IMR-90 (cell line): ENCODE results near the gene MAP6. TPM values are rescaled to one million over a fixed set of nuclear protein-coding genes. Genes with fewer than 3 reads are reported as not detected.

Source experiments
- ATAC-seq: fragments of 200-7000 bp; cut with Tn5 transposase; 2 replicates; pipeline ENCODE4 v1.9.1; 2020; ENCODE audit warnings: low read depth, mild to moderate bottlenecking, moderate library complexity
- BruUV-seq: library from RNA; stranded (reverse); fragments of 400-500 nt; replicated peaks from 2 replicates; lab custom pipeline; 2021; lab: Mats Ljungman, UMichigan
- CTCF ChIA-PET: fragments of 300-600 bp; formaldehyde crosslinking; extraction: SDS; loops from one replicate; lab custom pipeline; 2021; ENCODE audit warnings: antibody characterized with exemption; lab: Yijun Ruan, JAX
- POLR2A ChIA-PET: fragments of 300-600 bp; sonication (Branson Sonifier 250); formaldehyde crosslinking; loops from one replicate; lab custom pipeline; 2022; ENCODE audit warnings: antibody characterized with exemption; ENCODE audit not compliant: unreplicated experiment; lab: Charles Lee
- DNase-seq: peaks from one replicate; pipeline ENCODE4 v3.0.0; 2013
- H2AFZ ChIP-seq: replicated peaks from 2 replicates; pipeline ENCODE3; 2013; ENCODE audit warnings: low read length, mild to moderate bottlenecking; ENCODE audit not compliant: poor library complexity
- H2AK5ac ChIP-seq: 2 replicates; pipeline ENCODE4 v1.6.1; 2013; ENCODE audit warnings: low read depth, low read length, inconsistent platforms
- H2AK9ac ChIP-seq: replicated peaks from 2 replicates; pipeline ENCODE3; 2013; ENCODE audit warnings: mild to moderate bottlenecking, low read depth, low read length, moderate library complexity; ENCODE audit not compliant: poor library complexity
- H2BK120ac ChIP-seq: 2 replicates; pipeline ENCODE4 v1.6.1; 2013; ENCODE audit warnings: low read depth, low read length, inconsistent platforms
- H2BK15ac ChIP-seq: 3 replicates; pipeline ENCODE4 v1.6.1; 2013; ENCODE audit warnings: low read depth, low read length, inconsistent platforms
- H2BK20ac ChIP-seq: 2 replicates; pipeline ENCODE4 v1.6.1; 2013; ENCODE audit warnings: low read depth, mild to moderate bottlenecking, inconsistent platforms, low read length, moderate library complexity
- H2BK5ac ChIP-seq: 2 replicates; pipeline ENCODE4 v1.6.1; 2013; ENCODE audit warnings: mild to moderate bottlenecking, low read depth, low read length, inconsistent platforms; ENCODE audit not compliant: poor library complexity, severe bottlenecking
- H3K14ac ChIP-seq: replicated peaks from 2 replicates; pipeline ENCODE4 v1.6.1; 2013; ENCODE audit warnings: low read depth, low read length, inconsistent platforms
- H3K18ac ChIP-seq: 2 replicates; pipeline ENCODE4 v1.6.1; 2013; ENCODE audit warnings: low read depth, low read length, control low read depth
- H3K23ac ChIP-seq: 2 replicates; pipeline ENCODE4 v1.6.1; 2013; ENCODE audit warnings: low read depth, low read length, inconsistent platforms
- H3K27ac ChIP-seq: 2 replicates; pipeline ENCODE4 v1.5.1; 2013; ENCODE audit warnings: mild to moderate bottlenecking, control low read depth, low read length; ENCODE audit not compliant: insufficient read depth
- H3K27me3 ChIP-seq: 2 replicates; pipeline ENCODE4 v1.6.1; 2013; ENCODE audit warnings: low read length; ENCODE audit not compliant: control insufficient read depth, insufficient read depth
- H3K36me3 ChIP-seq: 2 replicates; pipeline ENCODE4 v1.6.1; 2013; ENCODE audit warnings: low read length, mixed read lengths; ENCODE audit not compliant: control insufficient read depth, insufficient read depth
- H3K4ac ChIP-seq: 2 replicates; pipeline ENCODE4 v1.6.1; 2013; ENCODE audit warnings: low read depth, low read length, inconsistent platforms
- H3K4me1 ChIP-seq: 2 replicates; pipeline ENCODE4 v1.6.1; 2013; ENCODE audit warnings: low read length, mixed read lengths; ENCODE audit not compliant: control insufficient read depth, insufficient read depth
- H3K4me2 ChIP-seq: 2 replicates; pipeline ENCODE4 v1.6.1; 2013; ENCODE audit warnings: low read depth, mild to moderate bottlenecking, control low read depth, low read length, moderate library complexity
- H3K4me3 ChIP-seq: 2 replicates; pipeline ENCODE4 v1.5.1; 2013; ENCODE audit warnings: low read depth, mild to moderate bottlenecking, control low read depth, low read length, moderate library complexity; ENCODE audit not compliant: insufficient read depth
- H3K56ac ChIP-seq: 2 replicates; pipeline ENCODE4 v1.6.1; 2013; ENCODE audit warnings: low read length, inconsistent platforms; ENCODE audit not compliant: insufficient read depth; ENCODE audit errors: extremely low read depth
- H3K79me1 ChIP-seq, 2 experiments: 2 replicates each; pipeline ENCODE4 v1.6.1; 2013; ENCODE audit warnings: low read length in 2 of 2, inconsistent platforms in 1 of 2, low read depth in 1 of 2
- H3K9ac ChIP-seq: 2 replicates; pipeline ENCODE4 v1.6.1; 2013; ENCODE audit warnings: low read depth, low read length, control low read depth
- H3K9me1 ChIP-seq: 2 replicates; pipeline ENCODE4 v1.6.1; 2013; ENCODE audit warnings: low read length, inconsistent platforms; ENCODE audit not compliant: insufficient read depth
- H3K9me3 ChIP-seq: 2 replicates; pipeline ENCODE4 v1.6.1; 2013; ENCODE audit warnings: low read length; ENCODE audit not compliant: control insufficient read depth, insufficient read depth
- H4K20me1 ChIP-seq: 2 replicates; pipeline ENCODE4 v1.6.1; 2013; ENCODE audit warnings: low read length, inconsistent platforms; ENCODE audit not compliant: insufficient read depth
- H4K5ac ChIP-seq: 2 replicates; pipeline ENCODE4 v1.6.1; 2013; ENCODE audit warnings: mild to moderate bottlenecking, low read depth, low read length, control low read depth
- H4K8ac ChIP-seq, 2 experiments: 2 replicates each; pipeline ENCODE4 v1.6.1; 2013; ENCODE audit warnings: low read depth in 2 of 2, low read length in 2 of 2, control low read depth in 1 of 2, inconsistent platforms in 1 of 2
- H4K91ac ChIP-seq: 2 replicates; pipeline ENCODE4 v1.6.1; 2013; ENCODE audit warnings: low read depth, low read length, inconsistent platforms; ENCODE audit not compliant: insufficient read depth
- POLR2A ChIP-seq: IDR thresholded peaks from 2 replicates; pipeline ENCODE4 v1.6.1; 2012; ENCODE audit warnings: mild to moderate bottlenecking, low read depth, low read length
- SMC3 ChIP-seq: fragments of 150-350 bp; IDR thresholded peaks from 2 replicates; pipeline ENCODE4 v1.6.1; 2016; ENCODE audit warnings: low read depth, mild to moderate bottlenecking, antibody characterized with exemption, low read length, moderate library complexity
- WGBS, 2 experiments: methylation state at CpG; one replicate each; pipeline versions ENCODE4 v1.1.5 to v1.1.7; 2013; ENCODE audit warnings: missing lambda C conversion rate in 2 of 2; ENCODE audit not compliant: insufficient read length in 1 of 2; ENCODE audit errors: extremely low coverage in 2 of 2; 5-methylcytosine and 5-hydroxymethylcytosine counted together
- dilution Hi-C: fragments of 300-500 bp; cut with HindIII; formaldehyde crosslinking; loops from one replicate; pipeline ENCODE4 v1.14.3; 2018; ENCODE audit warnings: low sequenced_read_pairs; ENCODE audit not compliant: unreplicated experiment
- in situ Hi-C: fragments of 300-500 bp; cut with MboI; formaldehyde crosslinking; loops from 3 replicates; pipeline ENCODE4 v1.14.3; 2019; ENCODE audit warnings: low sequenced_read_pairs, inconsistent platforms, mixed read lengths
- intact Hi-C: fragments of 100-400 bp; cut with micrococcal nuclease; formaldehyde crosslinking; loops from 2 replicates; pipeline ENCODE4 v1.10.0; 2022
- polyA plus RNA-seq, 3 experiments: library from polyadenylated mRNA; depleted of rRNA; stranded (reverse); fragments of >200 nt; gene quantifications; 2 replicates each; pipeline ENCODE4 v1.2.3, GENCODE V29; 2012; ENCODE audit warnings: low replicate concordance in 1 of 3
- total RNA-seq: library from RNA; depleted of rRNA; stranded (reverse); fragments of >200 nt; gene quantifications from 2 replicates; pipeline ENCODE4 v1.2.3, GENCODE V29; 2012

Gene MAP6
- total and polyA plus RNA-seq, 2 of the 4 experiments (the other 2 are of a cell fraction) = 3.0 to 3.4 TPM

GRCh38 chr11:75579841-75580240 is 89.0 kb downstream of the MAP6 start:
- H3K79me1 ChIP-seq = peaks cover 4 to 19% of the 10 kb centered on the region in 2 experiments; a peak in 3 of 4 replicates
- peaks cover 10% of the 10 kb centered on the region for H3K4me1 ChIP-seq
- ChIA-PET POLR2A (no interaction called here), CTCF (no interaction called here)
- H3K27ac ChIP-seq = no peak overlapping the region
- H3K23ac ChIP-seq = no peak overlapping the region
- no peak overlapping the region for H3K56ac ChIP-seq
- in situ Hi-C loops = no loop called here
- H4K20me1 ChIP-seq = peaks cover 18% of the 10 kb centered on the region
- DNase-seq = no peak
- no peak overlapping the region for H2BK20ac ChIP-seq
- intact Hi-C loops = loop anchor here (5.0 kb wide), 2 partner anchors 87 to 127 kb away; partner anchors contain the start of gene MAP6
- no peak for ATAC-seq
- H4K91ac ChIP-seq = no peak overlapping the region
- BruUV-seq = no TSS peak
- H3K18ac ChIP-seq = no peak overlapping the region
- no peak overlapping the region for H2AK9ac ChIP-seq
- H3K4me3 ChIP-seq = no peak overlapping the region
- H3K9me3 ChIP-seq = no peaks in the 10 kb centered on the region
- H3K36me3 ChIP-seq = peaks cover 2% of the 10 kb centered on the region; the same call in 1 of the 2 replicates
- no peak overlapping the region for H2AFZ ChIP-seq
- H3K4ac ChIP-seq = no peak overlapping the region
- dilution Hi-C loops = no loop called here
- peaks cover 10% of the 10 kb centered on the region for H3K9me1 ChIP-seq
- no peak overlapping the region for H2BK5ac ChIP-seq
- no CpG with 5 or more reads among the region's 1 CpG for WGBS, 2 experiments
- H3K14ac ChIP-seq = no peak overlapping the region
- no peak overlapping the region for H3K9ac ChIP-seq
- no peak overlapping the region for H3K4me2 ChIP-seq
- no peak overlapping the region; the same call in 2 of the 3 replicates for H2BK15ac ChIP-seq
- H4K5ac ChIP-seq = no peak overlapping the region
- H2BK120ac ChIP-seq = no peak overlapping the region
- no peak for TF ChIP-seq SMC3
- TF ChIP-seq POLR2A = 0 out of 2 replicates have a peak, but pooled peaks have one; percentile 48
- no peak overlapping the region for H2AK5ac ChIP-seq
- H4K8ac ChIP-seq = no peak overlapping the region
- H3K27me3 ChIP-seq = no peaks in the 10 kb centered on the region
